SU-DHL-6 (cell line): ENCODE measurements around the gene PTPN11.

Experiments used
- H2AFZ ChIP-seq: fragments of 200-600 bp; sonication (generic); 2 replicates; pipeline ENCODE4 v1.6.1; 2014; ENCODE audit warnings: low read depth, mild to moderate bottlenecking, moderate library complexity, mixed read lengths, antibody characterized with exemption, low read length; ENCODE audit not compliant: severe bottlenecking
- H3F3A ChIP-seq: fragments of 200-600 bp; shearing (Covaris generic); 2 replicates; pipeline ENCODE4 v1.6.0; 2016; ENCODE audit warnings: antibody characterized with exemption, mild to moderate bottlenecking; ENCODE audit not compliant: insufficient read depth
- H3K27ac ChIP-seq: fragments of 200-600 bp; sonication (generic); 2 replicates; pipeline ENCODE4 v1.5.1; 2016; ENCODE audit warnings: low read depth, mild to moderate bottlenecking, low read length, moderate library complexity, mixed read lengths
- H3K27me3 ChIP-seq: fragments of 200-600 bp; sonication (generic), shearing (Covaris generic); 2 replicates; pipeline ENCODE4 v1.6.0; 2014; ENCODE audit warnings: mild to moderate bottlenecking, low read length
- H3K36me3 ChIP-seq: fragments of 200-600 bp; sonication (generic); 2 replicates; pipeline ENCODE4 v1.6.1; 2014; ENCODE audit warnings: mild to moderate bottlenecking, low read length, mixed read lengths
- H3K4me2 ChIP-seq: fragments of 300-600, 200-600 bp; shearing (Covaris generic), sonication (generic); 2 replicates; pipeline ENCODE4 v1.6.0; 2014; ENCODE audit warnings: low read length, low read depth, mild to moderate bottlenecking; ENCODE audit not compliant: poor library complexity, severe bottlenecking
- H3K4me3 ChIP-seq: fragments of 200-600 bp; sonication (generic); 2 replicates; pipeline ENCODE4 v1.5.1; 2014; ENCODE audit warnings: antibody characterized with exemption, low read length, mild to moderate bottlenecking, mixed read lengths; ENCODE audit not compliant: insufficient read depth, poor library complexity, severe bottlenecking
- H3K79me2 ChIP-seq: fragments of 200-600 bp; sonication (generic); 2 replicates; pipeline ENCODE4 v1.6.1; 2014; ENCODE audit warnings: mild to moderate bottlenecking, low read length, moderate library complexity; ENCODE audit not compliant: insufficient read depth
- H3K9ac ChIP-seq: fragments of 200-600 bp; sonication (generic); 2 replicates; pipeline ENCODE4 v1.7.0; 2014; ENCODE audit warnings: mild to moderate bottlenecking, low read length
- H3K9me2 ChIP-seq: fragments of 200-600 bp; sonication (generic); replicated peaks from 2 replicates; pipeline ENCODE4 v1.6.1; 2014; ENCODE audit warnings: low read length; ENCODE audit not compliant: insufficient read depth
- H3K9me3 ChIP-seq: fragments of 200-600 bp; sonication (generic); 2 replicates; pipeline ENCODE4 v1.6.1; 2014; ENCODE audit warnings: low read length, mixed read lengths; ENCODE audit not compliant: insufficient read depth
- H4K20me1 ChIP-seq: fragments of 200-600 bp; sonication (generic); 2 replicates; pipeline ENCODE4 v1.6.1; 2014; ENCODE audit warnings: low read depth, mild to moderate bottlenecking, antibody characterized with exemption, low read length, moderate library complexity, mixed read lengths
- CTCF ChIP-seq: fragments of 200-600 bp; sonication (generic); IDR thresholded peaks from one replicate; pipeline ENCODE4 v1.5.1; 2017; ENCODE audit warnings: antibody characterized with exemption, mild to moderate bottlenecking, low read length, moderate library complexity; ENCODE audit not compliant: insufficient read depth, poor library complexity, severe bottlenecking
- EZH2phosphoT487 ChIP-seq: fragments of 200-600 bp; sonication (generic), shearing (Covaris generic); conservative IDR thresholded peaks from 2 replicates; pipeline ENCODE4 v1.6.1; 2018; ENCODE audit warnings: mild to moderate bottlenecking, antibody characterized with exemption, low read length, moderate library complexity, mixed read lengths

The PTPN11 gene

GRCh38 chr12:112420740-112421139 lies 2.0 kb downstream of the PTPN11 start:
- H3K9ac ChIP-seq, result no peak overlapping the region
- H3K4me2 ChIP-seq, result peak overlapping the region; percentile 34
- no peak overlapping the region for H3K4me3 ChIP-seq
- no peaks in the 10 kb centered on the region for H3K36me3 ChIP-seq
- H3K27ac ChIP-seq, result no peak overlapping the region; the same call in 1 of the 2 replicates
- H4K20me1 ChIP-seq, result peaks cover 9% of the 10 kb centered on the region
- no peaks in the 10 kb centered on the region for H3K9me2 ChIP-seq
- H3F3A ChIP-seq, result no peaks in the 10 kb centered on the region; the same call in 1 of the 2 replicates
- H3K9me3 ChIP-seq, result no peaks in the 10 kb centered on the region
- H3K79me2 ChIP-seq, result peaks cover 69% of the 10 kb centered on the region
- TF ChIP-seq CTCF (no peak), EZH2phosphoT487 (no peak)
- no peaks in the 10 kb centered on the region for H3K27me3 ChIP-seq
- no peak overlapping the region for H2AFZ ChIP-seq

- H3K36me3 ChIP-seq, result no peaks in the 10 kb centered on the region
- H3K9me3 ChIP-seq, result no peaks in the 10 kb centered on the region
- H2AFZ ChIP-seq, result no peak overlapping the region
- peak overlapping the region; percentile 34 for H3K4me2 ChIP-seq
- peaks cover 9% of the 10 kb centered on the region for H4K20me1 ChIP-seq
- no peak overlapping the region for H3K9ac ChIP-seq
- H3K9me2 ChIP-seq, result no peaks in the 10 kb centered on the region
- H3K27ac ChIP-seq, result no peak overlapping the region
- no peaks in the 10 kb centered on the region; the same call in 1 of the 2 replicates for H3F3A ChIP-seq
- H3K79me2 ChIP-seq, result peaks cover 75% of the 10 kb centered on the region
- no peak overlapping the region for H3K4me3 ChIP-seq
- no peak for TF ChIP-seq EZH2phosphoT487
- TF ChIP-seq CTCF, result no peak
- H3K27me3 ChIP-seq, result no peaks in the 10 kb centered on the region
These were observed 2.6 kb downstream of the PTPN11 start for GRCh38 chr12:112421363-112421762.

GRCh38 chr12:112422531-112422930 lies 3.8 kb downstream of the PTPN11 start:
- TF ChIP-seq CTCF (no peak), EZH2phosphoT487 (no peak)
- no peaks in the 10 kb centered on the region for H3K36me3 ChIP-seq
- no peaks in the 10 kb centered on the region for H3K27me3 ChIP-seq
- H3F3A ChIP-seq, result no peaks in the 10 kb centered on the region; the same call in 1 of the 2 replicates
- peaks cover 9% of the 10 kb centered on the region for H4K20me1 ChIP-seq
- H3K4me2 ChIP-seq, result no peak overlapping the region
- H3K27ac ChIP-seq, result no peak overlapping the region
- H3K79me2 ChIP-seq, result peaks cover 83% of the 10 kb centered on the region
- no peaks in the 10 kb centered on the region for H3K9me2 ChIP-seq
- no peak overlapping the region for H3K4me3 ChIP-seq
- no peaks in the 10 kb centered on the region for H3K9me3 ChIP-seq
- H2AFZ ChIP-seq, result no peak overlapping the region
- H3K9ac ChIP-seq, result no peak overlapping the region
